HepG2 (cell line): Measurements from ENCODE around the gene SLFN11. TPM values are rescaled to one million over a fixed set of nuclear protein-coding genes. Genes with fewer than 3 reads are reported as not detected.

ENCODE experiments used
- ATAC-seq: fragments of 200-7000 bp; cut with Tn5 transposase; 3 replicates; pipeline ENCODE4 v1.9.1; 2020; ENCODE audit warnings: mild to moderate bottlenecking, moderate library complexity
- BruUV-seq: library from RNA; stranded (reverse); fragments of 400-500 nt; replicated peaks from 2 replicates; lab custom pipeline; 2021; lab: Mats Ljungman, UMichigan
- CTCF ChIA-PET: fragments of 300-600 bp; formaldehyde crosslinking; extraction: SDS; loops from one replicate; lab custom pipeline; 2021; ENCODE audit warnings: low total read pairs, inconsistent platforms, low intra/inter-chr PET ratio; lab: Yijun Ruan, JAX
- POLR2A ChIA-PET: fragments of 350-600 bp; sonication (Branson Sonifier 250); formaldehyde crosslinking; loops from one replicate; lab custom pipeline; 2020; ENCODE audit warnings: antibody characterized with exemption, inconsistent platforms; lab: Yijun Ruan, JAX
- DNase-seq: peaks from one replicate; pipeline ENCODE4 v3.0.0-alpha.2; 2015; ENCODE audit warnings: low spot score
- FAIRE-seq: peaks from 3 replicates; lab custom pipeline; 2011; peaks lifted over from hg19 to GRCh38; lab: Jason Lieb, UNC
- H2AFZ ChIP-seq: one replicate; pipeline ENCODE4 v1.6.1; 2011; ENCODE audit warnings: low read length, inconsistent platforms
- H3K27ac ChIP-seq: fragments of 300-600 bp; 3 replicates; pipeline ENCODE4 v1.8.0; 2011; ENCODE audit warnings: mixed run types, mild to moderate bottlenecking, mixed read lengths, low read length, inconsistent platforms; ENCODE audit not compliant: insufficient read depth; ENCODE audit errors: extremely low read length
- H3K27me3 ChIP-seq, 2 experiments: fragments of 200-600 bp in 1 of 2; 2 replicates in 1 of 2; 3 replicates in 1 of 2; pipeline versions ENCODE4 v1.6.0 to v1.8.0; 2011; ENCODE audit warnings: low read length in 2 of 2, mild to moderate bottlenecking in 2 of 2, moderate library complexity in 2 of 2, inconsistent platforms in 1 of 2; ENCODE audit not compliant: insufficient read depth in 2 of 2, control insufficient read depth in 1 of 2
- H3K36me3 ChIP-seq, 2 experiments: fragments of 200-600 bp in 1 of 2; replicated peaks in 1 of 2; 2 replicates in 1 of 2; 3 replicates in 1 of 2; pipeline versions ENCODE4 v1.5.1 to v1.8.0; 2011; ENCODE audit warnings: low read length in 2 of 2, inconsistent platforms in 1 of 2; ENCODE audit not compliant: insufficient read depth in 2 of 2, control insufficient read depth in 1 of 2
- H3K4me1 ChIP-seq: 2 replicates; pipeline ENCODE4 v1.5.1; 2012; ENCODE audit warnings: low read length, inconsistent platforms; ENCODE audit not compliant: insufficient read depth
- H3K4me2 ChIP-seq: 2 replicates; pipeline ENCODE4 v1.6.0; 2011; ENCODE audit warnings: low read depth, low read length, inconsistent platforms
- H3K4me3 ChIP-seq, 3 experiments: fragments of 200-600 bp in 1 of 3; sonication (generic), shearing (Covaris generic) in 1 of 3; replicated peaks in 1 of 3; 2 replicates each; pipeline ENCODE4 v1.5.1; 2011 to 2016; ENCODE audit warnings: low read length in 3 of 3, inconsistent platforms in 2 of 3, low read depth in 2 of 3, mild to moderate bottlenecking in 2 of 3, control low read depth in 1 of 3, mixed read lengths in 1 of 3; ENCODE audit not compliant: insufficient read depth in 1 of 3
- H3K79me2 ChIP-seq: one replicate; pipeline ENCODE4 v1.6.1; 2011; ENCODE audit warnings: low read length, inconsistent platforms; ENCODE audit not compliant: insufficient read depth
- H3K9ac ChIP-seq: 2 replicates; pipeline ENCODE4 v1.6.0; 2011; ENCODE audit warnings: mild to moderate bottlenecking, low read depth, low read length, inconsistent platforms; ENCODE audit not compliant: insufficient read depth
- H3K9me3 ChIP-seq: 2 replicates; pipeline ENCODE4 v1.5.1; 2012; ENCODE audit warnings: mild to moderate bottlenecking, low read length
- H4K20me1 ChIP-seq: 2 replicates; pipeline ENCODE4 v1.6.0; 2011; ENCODE audit warnings: inconsistent platforms, mild to moderate bottlenecking, low read length, moderate library complexity; ENCODE audit not compliant: insufficient read depth
- FIP1L1 ChIP-seq: fragments of 200-400 bp; formaldehyde crosslinking; IDR thresholded peaks from 2 replicates; pipeline ENCODE4 v1.6.1; 2018; ENCODE audit warnings: low read depth, mild to moderate bottlenecking, low read length, moderate library complexity, borderline replicate concordance; ENCODE audit not compliant: insufficient read depth
- ISX ChIP-seq: sonication (generic); formaldehyde crosslinking; conservative IDR thresholded peaks from 2 replicates; pipeline ENCODE4 v1.5.0; 2020; ENCODE audit warnings: missing genetic modification reagents
- NBN ChIP-seq: fragments of 450-650 bp; conservative IDR thresholded peaks from 2 replicates; pipeline ENCODE4 v1.6.1; 2017
- NPAS2 ChIP-seq: sonication (generic); formaldehyde crosslinking; IDR thresholded peaks from 2 replicates; pipeline ENCODE4 v1.8.0; 2022; ENCODE audit warnings: mild to moderate bottlenecking, missing genetic modification reagents, borderline replicate concordance
- RXRA ChIP-seq: sonication (generic); formaldehyde crosslinking; IDR thresholded peaks from 2 replicates; pipeline ENCODE4 v1.5.1; 2020; ENCODE audit warnings: missing genetic modification reagents
- SAP130 ChIP-seq: IDR thresholded peaks from 2 replicates; pipeline ENCODE4 v1.6.1; 2016; ENCODE audit warnings: low read depth
- SIX1 ChIP-seq: sonication (generic); formaldehyde crosslinking; IDR thresholded peaks from 2 replicates; pipeline ENCODE4 v1.4.0; 2020; ENCODE audit warnings: missing genetic modification reagents, borderline replicate concordance
- SP2 ChIP-seq: sonication (generic); formaldehyde crosslinking; IDR thresholded peaks from 2 replicates; pipeline ENCODE4 v1.5.1; 2020; ENCODE audit warnings: mild to moderate bottlenecking, missing genetic modification reagents
- STAG1 ChIP-seq: sonication (generic); formaldehyde crosslinking; IDR thresholded peaks from 2 replicates; pipeline ENCODE4 v1.4.0; 2020; ENCODE audit warnings: missing genetic modification reagents
- ZFP41 ChIP-seq: sonication (generic); formaldehyde crosslinking; IDR thresholded peaks from 2 replicates; pipeline ENCODE4 v1.4.0; 2020; ENCODE audit warnings: mild to moderate bottlenecking, missing genetic modification reagents, borderline replicate concordance
- ZNF232 ChIP-seq: sonication (generic); formaldehyde crosslinking; IDR thresholded peaks from 2 replicates; pipeline ENCODE4 v1.4.0; 2020; ENCODE audit warnings: missing genetic modification reagents, borderline replicate concordance
- ZNF644 ChIP-seq: IDR thresholded peaks from 2 replicates; pipeline ENCODE4 v1.6.1; 2016; ENCODE audit warnings: low read depth
- ZNF773 ChIP-seq: sonication (generic); formaldehyde crosslinking; IDR thresholded peaks from 2 replicates; pipeline ENCODE4 v1.4.0; 2020; ENCODE audit warnings: missing genetic modification reagents, borderline replicate concordance
- WGBS: methylation state at CpG from one replicate; pipeline ENCODE4 v1.1.6; 2017; ENCODE audit warnings: low lambda C conversion rate; 5-methylcytosine and 5-hydroxymethylcytosine counted together
- in situ Hi-C: cut with HindIII; loops from 2 replicates; pipeline ENCODE4 v1.10.0; 2017; ENCODE audit warnings: low pct_unique_long_range_greater_than_20kb; ENCODE audit not compliant: extremely low pct_ligation_motif_present
- intact Hi-C: fragments of 100-400 bp; cut with micrococcal nuclease; formaldehyde crosslinking; loops from one replicate; pipeline ENCODE4 v1.10.0; 2022; ENCODE audit not compliant: unreplicated experiment
- polyA plus RNA-seq, 8 experiments: library from polyadenylated mRNA; depleted of rRNA in 3 of 8; stranded (reverse) in 7 of 8; unstranded in 1 of 8; fragments of >200 nt; fragmentation: Illumina TruSeq in 4 of 8; extraction: Trizol in 4 of 8; gene quantifications; 2 replicates each; pipeline versions ENCODE4 v1.2.1 to v1.2.3, GENCODE V29; 2011 to 2016; ENCODE audit warnings: low read depth in 4 of 8, missing spikeins in 1 of 8, mixed read lengths in 1 of 8; ENCODE audit not compliant: insufficient read depth in 1 of 8
- total RNA-seq, 5 experiments: library from RNA; depleted of rRNA; stranded (reverse); fragments of >200 nt; fragmentation: Illumina TruSeq; extraction: Trizol; gene quantifications; 2 replicates each; pipeline ENCODE4 v1.2.3, GENCODE V29; 2016; ENCODE audit warnings: low read depth in 1 of 5
- TF ChIP-seq, protein P1 (sequence below): sonication (generic); formaldehyde crosslinking; IDR thresholded peaks from 2 replicates; pipeline ENCODE4 v1.4.0; 2020; ENCODE audit warnings: missing genetic modification reagents
- TF ChIP-seq, protein P2 (sequence below): sonication (generic); formaldehyde crosslinking; conservative IDR thresholded peaks from 2 replicates; pipeline ENCODE4 v1.8.0; 2022; ENCODE audit warnings: mild to moderate bottlenecking, moderate library complexity, missing genetic modification reagents
- TF ChIP-seq, protein P3 (sequence below): sonication (generic); formaldehyde crosslinking; IDR thresholded peaks from 2 replicates; pipeline ENCODE4 v1.5.0; 2020; ENCODE audit warnings: missing genetic modification reagents

SLFN11 gene
- total and polyA plus RNA-seq, 2 of the 13 experiments (the other 11 are each of a cell fraction or from before 2014, with no cell fraction given), result not detected

DNA sequence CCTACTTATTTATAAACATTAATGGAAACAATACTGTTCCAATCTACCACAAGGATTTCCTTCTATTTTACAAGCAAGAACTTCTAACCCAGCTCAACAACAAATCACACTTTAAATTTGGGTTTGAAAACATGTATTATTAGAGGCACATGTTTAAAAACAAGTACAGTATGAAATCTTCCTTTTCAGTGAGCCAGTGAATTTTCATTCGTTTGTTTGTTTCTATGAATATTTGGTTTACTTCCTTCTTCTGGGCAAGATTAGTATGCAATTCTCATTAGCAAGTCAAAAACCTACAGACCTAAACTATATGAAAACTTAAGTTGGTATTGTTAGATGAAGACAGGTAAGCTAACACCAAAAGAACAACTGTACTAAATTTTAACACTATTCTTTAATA, 33.1 kb upstream of the SLFN11 start:
- 0 out of 2 replicates have a peak, but pooled peaks cover 7% of the 10 kb centered on the region for H3K4me1 ChIP-seq
- TF ChIP-seq SP2 (CRISPR knock-in tag) (no peak), ISX (CRISPR knock-in tag) (no peak), SIX1 (CRISPR knock-in tag) (no peak), STAG1 (CRISPR knock-in tag) (no peak), ZNF644 (CRISPR knock-in tag) (no peak), NBN (no peak), SAP130 (CRISPR knock-in tag) (no peak), RXRA (no peak), ZNF232 (no peak), FIP1L1 (no peak), ZNF773 (no peak), NPAS2 (no peak), ZFP41 (CRISPR knock-in tag) (no peak)
- TF ChIP-seq, protein P1, sequence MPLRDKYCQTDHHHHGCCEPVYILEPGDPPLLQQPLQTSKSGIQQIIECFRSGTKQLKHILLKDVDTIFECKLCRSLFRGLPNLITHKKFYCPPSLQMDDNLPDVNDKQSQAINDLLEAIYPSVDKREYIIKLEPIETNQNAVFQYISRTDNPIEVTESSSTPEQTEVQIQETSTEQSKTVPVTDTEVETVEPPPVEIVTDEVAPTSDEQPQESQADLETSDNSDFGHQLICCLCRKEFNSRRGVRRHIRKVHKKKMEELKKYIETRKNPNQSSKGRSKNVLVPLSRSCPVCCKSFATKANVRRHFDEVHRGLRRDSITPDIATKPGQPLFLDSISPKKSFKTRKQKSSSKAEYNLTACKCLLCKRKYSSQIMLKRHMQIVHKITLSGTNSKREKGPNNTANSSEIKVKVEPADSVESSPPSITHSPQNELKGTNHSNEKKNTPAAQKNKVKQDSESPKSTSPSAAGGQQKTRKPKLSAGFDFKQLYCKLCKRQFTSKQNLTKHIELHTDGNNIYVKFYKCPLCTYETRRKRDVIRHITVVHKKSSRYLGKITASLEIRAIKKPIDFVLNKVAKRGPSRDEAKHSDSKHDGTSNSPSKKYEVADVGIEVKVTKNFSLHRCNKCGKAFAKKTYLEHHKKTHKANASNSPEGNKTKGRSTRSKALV (CRISPR knock-in tag), result no peak
- TF ChIP-seq, protein P2, sequence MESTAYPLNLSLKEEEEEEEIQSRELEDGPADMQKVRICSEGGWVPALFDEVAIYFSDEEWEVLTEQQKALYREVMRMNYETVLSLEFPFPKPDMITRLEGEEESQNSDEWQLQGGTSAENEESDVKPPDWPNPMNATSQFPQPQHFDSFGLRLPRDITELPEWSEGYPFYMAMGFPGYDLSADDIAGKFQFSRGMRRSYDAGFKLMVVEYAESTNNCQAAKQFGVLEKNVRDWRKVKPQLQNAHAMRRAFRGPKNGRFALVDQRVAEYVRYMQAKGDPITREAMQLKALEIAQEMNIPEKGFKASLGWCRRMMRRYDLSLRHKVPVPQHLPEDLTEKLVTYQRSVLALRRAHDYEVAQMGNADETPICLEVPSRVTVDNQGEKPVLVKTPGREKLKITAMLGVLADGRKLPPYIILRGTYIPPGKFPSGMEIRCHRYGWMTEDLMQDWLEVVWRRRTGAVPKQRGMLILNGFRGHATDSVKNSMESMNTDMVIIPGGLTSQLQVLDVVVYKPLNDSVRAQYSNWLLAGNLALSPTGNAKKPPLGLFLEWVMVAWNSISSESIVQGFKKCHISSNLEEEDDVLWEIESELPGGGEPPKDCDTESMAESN, result no peak
- TF ChIP-seq, protein P3, sequence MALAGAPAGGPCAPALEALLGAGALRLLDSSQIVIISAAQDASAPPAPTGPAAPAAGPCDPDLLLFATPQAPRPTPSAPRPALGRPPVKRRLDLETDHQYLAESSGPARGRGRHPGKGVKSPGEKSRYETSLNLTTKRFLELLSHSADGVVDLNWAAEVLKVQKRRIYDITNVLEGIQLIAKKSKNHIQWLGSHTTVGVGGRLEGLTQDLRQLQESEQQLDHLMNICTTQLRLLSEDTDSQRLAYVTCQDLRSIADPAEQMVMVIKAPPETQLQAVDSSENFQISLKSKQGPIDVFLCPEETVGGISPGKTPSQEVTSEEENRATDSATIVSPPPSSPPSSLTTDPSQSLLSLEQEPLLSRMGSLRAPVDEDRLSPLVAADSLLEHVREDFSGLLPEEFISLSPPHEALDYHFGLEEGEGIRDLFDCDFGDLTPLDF (CRISPR knock-in tag), result no peak
- ATAC-seq (no peak), DNase-seq (no peak), FAIRE-seq (no peak)
- no peak overlapping the region for H3K4me2 ChIP-seq
- H3K27ac ChIP-seq, result no peak overlapping the region
- H3K27me3 ChIP-seq, result no peaks in the 10 kb centered on the region
- H3K9ac ChIP-seq, result no peak overlapping the region
- no peak overlapping the region for H2AFZ ChIP-seq
- WGBS, result 3% methylated on average over 1 of the region's 1 CpG
- no peaks in the 10 kb centered on the region for H3K36me3 ChIP-seq
- intact Hi-C loops, result no loop called here
- no peaks in the 10 kb centered on the region for H4K20me1 ChIP-seq
- in situ Hi-C loops, result loop anchor here (10.0 kb wide), 1 partner anchor 62 kb away; no protein-coding TSS in a partner anchor
- H3K9me3 ChIP-seq, result no peaks in the 10 kb centered on the region
- no TSS peak for BruUV-seq
- CTCF ChIA-PET, result no interaction called here
- no peak overlapping the region for H3K4me3 ChIP-seq
- POLR2A ChIA-PET, result no interaction called here
- no peaks in the 10 kb centered on the region for H3K79me2 ChIP-seq
